CD14-positive monocyte (primary cell): ENCODE data around the gene TNFRSF14. TPM values are rescaled to one million over a fixed set of nuclear protein-coding genes. Genes with fewer than 3 reads are reported as not detected.
A peak's percentile ranks its signal among the peaks of the same experiment; 100 is the strongest.

Experiments used
- DNase-seq, 3 donors: peaks; one replicate each; pipeline ENCODE4 v3.0.0-alpha.2; 2011 to 2022
- H2AFZ ChIP-seq: 2 replicates; pipeline ENCODE4 v1.6.0; 2012; ENCODE audit warnings: mild to moderate bottlenecking, low read depth, low read length, inconsistent platforms; ENCODE audit not compliant: insufficient read depth, poor library complexity, severe bottlenecking
- H3K27ac ChIP-seq, 2 donors: 1 replicate in 1 of 2; 2 replicates in 1 of 2; pipeline ENCODE4 v1.5.1; 2012 to 2013; ENCODE audit warnings: low read length in 2 of 2, control low read depth in 1 of 2, inconsistent platforms in 1 of 2, low read depth in 1 of 2, mild to moderate bottlenecking in 1 of 2
- H3K27me3 ChIP-seq, 2 donors: one replicate each; pipeline versions ENCODE4 v1.6.0 to v1.6.1; 2011 to 2013; ENCODE audit warnings: low read length in 2 of 2; ENCODE audit not compliant: control insufficient read depth in 2 of 2, insufficient read depth in 2 of 2
- H3K36me3 ChIP-seq, 2 donors: replicated peaks in 1 of 2; 1 replicate in 1 of 2; 2 replicates in 1 of 2; pipeline versions ENCODE4 v1.5.1 to v1.6.1; 2012 to 2013; ENCODE audit warnings: low read length in 2 of 2, control low read depth in 1 of 2, inconsistent platforms in 1 of 2, mild to moderate bottlenecking in 1 of 2; ENCODE audit not compliant: insufficient read depth in 2 of 2, control insufficient read depth in 1 of 2
- H3K4me1 ChIP-seq, 2 donors: 1 replicate in 1 of 2; 2 replicates in 1 of 2; pipeline versions ENCODE4 v1.5.1 to v1.6.1; 2012 to 2013; ENCODE audit warnings: low read length in 2 of 2, control low read depth in 1 of 2, inconsistent platforms in 1 of 2, mild to moderate bottlenecking in 1 of 2, moderate library complexity in 1 of 2; ENCODE audit not compliant: insufficient read depth in 2 of 2, control insufficient read depth in 1 of 2
- H3K4me2 ChIP-seq: replicated peaks from 2 replicates; pipeline ENCODE3; 2012; ENCODE audit warnings: low read length, moderate library complexity, mild to moderate bottlenecking; ENCODE audit not compliant: poor library complexity, severe bottlenecking; ENCODE audit errors: extremely low read depth
- H3K4me3 ChIP-seq, 3 experiments: fragments of 200-600 bp in 1 of 3; sonication (generic) in 1 of 3; replicated peaks in 1 of 3; 1 replicate in 2 of 3; 2 replicates in 1 of 3; pipeline ENCODE4 v1.5.1; 2011 to 2013; ENCODE audit warnings: low read length in 3 of 3, mild to moderate bottlenecking in 3 of 3, control low read depth in 2 of 3, low read depth in 2 of 3, inconsistent platforms in 1 of 3, moderate library complexity in 1 of 3
- H3K79me2 ChIP-seq: 2 replicates; pipeline ENCODE4 v1.6.0; 2012; ENCODE audit warnings: mild to moderate bottlenecking, control low read depth, inconsistent platforms, low read length, moderate library complexity; ENCODE audit not compliant: insufficient read depth
- H3K9ac ChIP-seq: 2 replicates; pipeline ENCODE4 v1.6.0; 2017; ENCODE audit warnings: low read length, mild to moderate bottlenecking; ENCODE audit not compliant: insufficient read depth, poor library complexity, severe bottlenecking
- H3K9me3 ChIP-seq, 2 donors: replicated peaks in 1 of 2; 1 replicate in 1 of 2; 2 replicates in 1 of 2; pipeline versions ENCODE4 v1.5.1 to v1.6.1; 2012 to 2013; ENCODE audit warnings: low read length in 2 of 2, control low read depth in 1 of 2; ENCODE audit not compliant: control insufficient read depth in 1 of 2, insufficient read depth in 1 of 2
- H4K20me1 ChIP-seq: 2 replicates; pipeline ENCODE4 v1.6.0; 2012; ENCODE audit warnings: mild to moderate bottlenecking, low read length, control low read depth, moderate library complexity; ENCODE audit not compliant: insufficient read depth
- H3K27ac Mint-ChIP-seq, 7 donors: one replicate each; pipeline ENCODE4 v1.8.0; 2020; ENCODE audit warnings: mild to moderate bottlenecking in 7 of 7, mixed read lengths in 7 of 7, moderate library complexity in 6 of 7, inconsistent platforms in 2 of 7
- H3K27me3 Mint-ChIP-seq, 3 donors: one replicate each; pipeline ENCODE4 v1.8.0; 2021 to 2022; ENCODE audit warnings: low read depth in 3 of 3, mild to moderate bottlenecking in 3 of 3, mixed read lengths in 3 of 3, moderate library complexity in 3 of 3, inconsistent platforms in 1 of 3
- H3K36me3 Mint-ChIP-seq, 2 donors: one replicate each; pipeline ENCODE4 v1.8.0; 2020; ENCODE audit warnings: mixed read lengths in 2 of 2, inconsistent platforms in 1 of 2, mild to moderate bottlenecking in 1 of 2
- H3K4me1 Mint-ChIP-seq: one replicate; pipeline ENCODE4 v1.8.0; 2020; ENCODE audit warnings: mild to moderate bottlenecking, mixed read lengths
- H3K4me3 Mint-ChIP-seq, 2 donors: one replicate each; pipeline ENCODE4 v1.8.0; 2020; ENCODE audit warnings: mild to moderate bottlenecking in 2 of 2, mixed read lengths in 2 of 2, moderate library complexity in 1 of 2
- H3K9me3 Mint-ChIP-seq, 7 donors: one replicate each; pipeline ENCODE4 v1.8.0; 2020 to 2022; ENCODE audit warnings: mixed read lengths in 7 of 7, mild to moderate bottlenecking in 6 of 7, moderate library complexity in 6 of 7, inconsistent platforms in 2 of 7
- WGBS: methylation state at CpG from one replicate; pipeline ENCODE4 v1.1.5; 2013; ENCODE audit warnings: missing lambda C conversion rate; ENCODE audit not compliant: insufficient coverage; 5-methylcytosine and 5-hydroxymethylcytosine counted together
- intact Hi-C, 2 donors: fragments of 100-400 bp; cut with micrococcal nuclease; formaldehyde crosslinking; loops; one replicate each; pipeline versions ENCODE4 v1.15.0 to v1.15.1; 2023
- polyA plus RNA-seq, 3 donors: library from polyadenylated mRNA; depleted of rRNA in 1 of 3; unstranded in 2 of 3; stranded (reverse) in 1 of 3; fragments of 300-500 nt in 2 of 3; fragments of >200 nt in 1 of 3; fragmentation: Illumina TruSeq in 2 of 3; gene quantifications; 1 replicate in 2 of 3; 2 replicates in 1 of 3; pipeline ENCODE4 v1.2.3, GENCODE V29; 2012 to 2021
- TF ChIP-seq, protein P1 (sequence below): fragments of 200-600 bp; IDR thresholded peaks from one replicate; pipeline ENCODE4 v1.8.0; 2022; ENCODE audit warnings: antibody characterized with exemption, mild to moderate bottlenecking

TNFRSF14 gene
- polyA plus RNA-seq, 3 donors = 62.1 to 512 (median 64.4) TPM

DNA sequence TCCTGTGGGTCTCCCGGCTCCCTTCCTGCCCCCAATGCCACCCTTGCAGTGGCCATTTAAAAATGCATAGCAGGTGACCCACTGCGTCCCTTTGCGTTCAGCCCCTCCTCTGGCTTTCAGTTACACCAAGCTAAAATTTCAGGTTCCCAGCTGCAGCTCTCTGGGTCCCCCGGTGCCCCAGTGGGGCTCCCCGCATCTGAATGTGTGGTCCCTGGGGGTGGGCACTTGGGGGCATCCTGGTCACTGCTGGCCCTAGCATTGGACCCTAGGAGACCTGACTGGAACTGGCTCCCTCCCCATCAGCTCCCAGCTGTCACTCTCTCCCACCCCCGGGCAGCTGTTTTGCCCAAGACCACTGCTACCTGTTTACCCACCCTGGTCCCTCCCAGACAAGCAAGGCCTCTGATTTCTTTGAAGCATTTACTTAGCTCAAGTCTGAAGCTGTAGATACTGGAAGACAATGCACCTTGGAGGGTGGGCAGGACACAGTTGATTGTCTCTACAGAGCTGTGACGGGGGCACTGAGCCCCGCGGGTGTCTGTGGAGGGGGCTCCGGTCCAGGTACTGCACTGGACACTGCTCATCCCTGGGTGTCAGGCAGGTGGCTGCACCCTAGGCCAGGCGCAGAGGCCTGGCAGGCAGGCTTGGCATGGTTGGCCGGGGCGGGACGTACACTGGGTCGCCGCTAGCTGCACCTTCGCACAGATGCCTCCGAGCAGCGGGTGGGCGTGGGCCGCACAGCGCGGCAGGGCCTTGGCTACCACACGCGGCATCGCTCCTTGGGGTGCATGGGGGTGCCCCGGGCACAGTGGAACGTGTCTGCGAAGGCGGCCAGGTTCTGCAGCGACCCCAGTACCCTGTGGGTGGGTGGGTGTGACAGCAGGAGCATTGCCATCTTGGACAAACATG lies 34.3 kb downstream of the TNFRSF14 start:
- no peaks in the 10 kb centered on the region for H3K79me2 ChIP-seq
- H3K9me3 Mint-ChIP-seq = peaks cover 0 to 3% (median 0%) of the 10 kb centered on the region in 7 donors
- no peak overlapping the region for H3K4me3 Mint-ChIP-seq
- H2AFZ ChIP-seq = no peak overlapping the region
- peaks cover 4 to 6% of the 10 kb centered on the region in 2 donors for H3K36me3 Mint-ChIP-seq
- H3K27me3 Mint-ChIP-seq = peaks cover 0 to 31% (median 6%) of the 10 kb centered on the region in 3 donors
- H3K27ac ChIP-seq = no peak overlapping the region
- 96% methylated on average over 17 of the region's 31 CpGs for WGBS
- H3K4me2 ChIP-seq = no peak overlapping the region
- H3K27me3 ChIP-seq = peaks cover 0 to 8% of the 10 kb centered on the region in 2 donors
- DNase-seq = no peak
- H3K4me1 ChIP-seq = peaks cover 21 to 22% of the 10 kb centered on the region in 2 donors
- no peak overlapping the region for H3K4me3 ChIP-seq
- TF ChIP-seq, protein P1, sequence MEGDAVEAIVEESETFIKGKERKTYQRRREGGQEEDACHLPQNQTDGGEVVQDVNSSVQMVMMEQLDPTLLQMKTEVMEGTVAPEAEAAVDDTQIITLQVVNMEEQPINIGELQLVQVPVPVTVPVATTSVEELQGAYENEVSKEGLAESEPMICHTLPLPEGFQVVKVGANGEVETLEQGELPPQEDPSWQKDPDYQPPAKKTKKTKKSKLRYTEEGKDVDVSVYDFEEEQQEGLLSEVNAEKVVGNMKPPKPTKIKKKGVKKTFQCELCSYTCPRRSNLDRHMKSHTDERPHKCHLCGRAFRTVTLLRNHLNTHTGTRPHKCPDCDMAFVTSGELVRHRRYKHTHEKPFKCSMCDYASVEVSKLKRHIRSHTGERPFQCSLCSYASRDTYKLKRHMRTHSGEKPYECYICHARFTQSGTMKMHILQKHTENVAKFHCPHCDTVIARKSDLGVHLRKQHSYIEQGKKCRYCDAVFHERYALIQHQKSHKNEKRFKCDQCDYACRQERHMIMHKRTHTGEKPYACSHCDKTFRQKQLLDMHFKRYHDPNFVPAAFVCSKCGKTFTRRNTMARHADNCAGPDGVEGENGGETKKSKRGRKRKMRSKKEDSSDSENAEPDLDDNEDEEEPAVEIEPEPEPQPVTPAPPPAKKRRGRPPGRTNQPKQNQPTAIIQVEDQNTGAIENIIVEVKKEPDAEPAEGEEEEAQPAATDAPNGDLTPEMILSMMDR = no peak
- H4K20me1 ChIP-seq = no peaks in the 10 kb centered on the region
- peaks cover 12% of the 10 kb centered on the region for H3K4me1 Mint-ChIP-seq
- H3K27ac Mint-ChIP-seq = peak overlapping the region in 1 of 7 donors; percentile 30
- H3K36me3 ChIP-seq = peaks cover 0 to 4% of the 10 kb centered on the region in 2 donors
- no peak overlapping the region for H3K9ac ChIP-seq
- intact Hi-C loops = no loop called here
- H3K9me3 ChIP-seq = no peaks in the 10 kb centered on the region

DNA sequence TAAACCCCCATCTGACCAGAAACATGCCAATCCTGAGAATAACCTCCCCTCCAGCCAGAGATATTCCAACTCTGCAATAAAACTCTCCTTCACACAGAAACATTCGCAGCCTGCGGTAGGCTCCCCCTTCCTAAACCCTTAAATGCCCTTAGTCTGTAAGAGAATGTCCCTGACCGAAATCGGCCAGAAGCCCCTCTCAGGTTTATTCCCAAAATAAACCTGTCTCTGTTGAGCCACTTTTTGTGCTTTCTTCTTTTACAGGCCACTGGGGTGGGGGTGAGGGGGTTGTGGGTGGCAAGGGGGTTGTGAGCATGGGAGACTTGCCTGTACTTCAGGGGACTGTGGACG lies 35.0 kb downstream of the TNFRSF14 start:
- intact Hi-C loops = no loop called here
- no peaks in the 10 kb centered on the region for H4K20me1 ChIP-seq
- no peak overlapping the region for H3K27ac ChIP-seq
- H3K4me3 ChIP-seq = no peak overlapping the region
- H3K79me2 ChIP-seq = no peaks in the 10 kb centered on the region
- no peak overlapping the region for H3K4me2 ChIP-seq
- TF ChIP-seq, protein P1 = no peak
- Mint-ChIP-seq H3K36me3 (peaks cover 4 to 6% of the 10 kb centered on the region in 2 donors), H3K27ac (peak overlapping the region in 1 of 7 donors; percentile 30), H3K27me3 (peaks cover 1 to 31% (median 6%) of the 10 kb centered on the region in 3 donors), H3K4me3 (no peak overlapping the region), H3K9me3 (peaks cover 0 to 3% (median 0%) of the 10 kb centered on the region in 7 donors), H3K4me1 (peaks cover 12% of the 10 kb centered on the region)
- H3K4me1 ChIP-seq = peaks cover 17% of the 10 kb centered on the region in 2 donors
- H3K9ac ChIP-seq = no peak overlapping the region
- DNase-seq = no peak
- peaks cover 0 to 8% of the 10 kb centered on the region in 2 donors for H3K27me3 ChIP-seq
- H3K36me3 ChIP-seq = peaks cover 0 to 4% of the 10 kb centered on the region in 2 donors
- H3K9me3 ChIP-seq = no peaks in the 10 kb centered on the region
- H2AFZ ChIP-seq = no peak overlapping the region
- WGBS = 83% methylated on average over 1 of the region's 5 CpGs
